ENCODE data around the gene IL19. TPM values are rescaled to one million over a fixed set of nuclear protein-coding genes. Genes with fewer than 3 reads are reported as not detected.

Gene IL19
- polyA plus RNA-seq, 1 experiment: 0.07 TPM

GRCh38 chr1:206735553-206736031, 35.0 kb upstream of the IL19 start:
- no peak for TF ChIP-seq CTCF (IDR thresholded peaks at IDR 0.05; ENCODE audit: low read depth, low read length)
- no peak for DNase-seq (ENCODE audit: low read depth, low spot score)
- Histone ChIP-seq H3K4me3 (ENCODE audit: low read depth, low read length) (no peak overlapping the region), H3K9me3 (ENCODE audit: control insufficient read depth, insufficient read depth, low read length) (no peaks in the 10 kb centered on the region), H3K27ac (ENCODE audit: low read depth, low read length) (no peak overlapping the region), H3K27me3 (ENCODE audit: control insufficient read depth, insufficient read depth, low read length) (no peaks in the 10 kb centered on the region)
- ChIA-PET POLR2A (interaction anchor here (1.1 kb wide), 1 partner anchor 177 kb away, joined by 4 read pairs; no protein-coding TSS in a partner anchor), CTCF (interaction anchor here (0.8 to 4.9 kb wide), 29 partner anchors 10 to 275 kb away, joined by 3 to 147 read pairs (median 5); no protein-coding TSS in a partner anchor)

GRCh38 chr1:206736878-206737728, 33.5 kb upstream of the IL19 start:
- TF ChIP-seq CTCF (IDR thresholded peaks at IDR 0.05; ENCODE audit: low read depth, low read length): no peak
- ChIA-PET CTCF (interaction anchor here (0.5 to 4.9 kb wide), 8 partner anchors 8 to 197 kb away, joined by 3 to 147 read pairs (median 6); no protein-coding TSS in a partner anchor), POLR2A (interaction anchor here (0.6 kb wide), 1 partner anchor 36 kb away, joined by 5 read pairs; no protein-coding TSS in a partner anchor)
- H3K4me3 ChIP-seq (ENCODE audit: low read depth, low read length): no peak overlapping the region
- no peaks in the 10 kb centered on the region for H3K9me3 ChIP-seq (ENCODE audit: control insufficient read depth, insufficient read depth, low read length)
- peak overlapping the region; percentile 31 for H3K27ac ChIP-seq (ENCODE audit: low read depth, low read length)
- no peak for DNase-seq (ENCODE audit: low read depth, low spot score)
- no peaks in the 10 kb centered on the region for H3K27me3 ChIP-seq (ENCODE audit: control insufficient read depth, insufficient read depth, low read length)

GRCh38 chr1:206737729-206738201, 32.8 kb upstream of the IL19 start:
- CTCF ChIA-PET: interaction anchor here (0.5 to 1.3 kb wide), 6 partner anchors 11 to 244 kb away, joined by 3 to 7 read pairs (median 6); no protein-coding TSS in a partner anchor
- Histone ChIP-seq H3K27ac (ENCODE audit: low read depth, low read length) (no peak overlapping the region), H3K9me3 (ENCODE audit: control insufficient read depth, insufficient read depth, low read length) (no peaks in the 10 kb centered on the region), H3K4me3 (ENCODE audit: low read depth, low read length) (no peak overlapping the region), H3K27me3 (ENCODE audit: control insufficient read depth, insufficient read depth, low read length) (no peaks in the 10 kb centered on the region)
- no peak for TF ChIP-seq CTCF (IDR thresholded peaks at IDR 0.05; ENCODE audit: low read depth, low read length)
- DNase-seq (ENCODE audit: low read depth, low spot score): no peak
- POLR2A ChIA-PET: no interaction called here

GRCh38 chr1:206738370-206739366, 31.9 kb upstream of the IL19 start:
- Histone ChIP-seq H3K4me3 (ENCODE audit: low read depth, low read length) (no peak overlapping the region), H3K9me3 (ENCODE audit: control insufficient read depth, insufficient read depth, low read length) (no peaks in the 10 kb centered on the region), H3K27me3 (ENCODE audit: control insufficient read depth, insufficient read depth, low read length) (no peaks in the 10 kb centered on the region), H3K27ac (ENCODE audit: low read depth, low read length) (no peak overlapping the region)
- POLR2A ChIA-PET: no interaction called here
- CTCF ChIA-PET: interaction anchor here (0.5 to 1.4 kb wide), 7 partner anchors 12 to 243 kb away, joined by 3 to 7 read pairs (median 5); no protein-coding TSS in a partner anchor
- TF ChIP-seq CTCF (IDR thresholded peaks at IDR 0.05; ENCODE audit: low read depth, low read length): peak; percentile 52
- DNase-seq (ENCODE audit: low read depth, low spot score): no peak
